HG02759 (cell line): ENCODE measurements around the gene ANTXR1.

Source experiments
- ATAC-seq: cut with Tn5 transposase; IDR thresholded peaks from one replicate; pipeline ENCODE4 v1.9.1; 2021; ENCODE audit warnings: mild to moderate bottlenecking, moderate library complexity; ENCODE audit not compliant: unreplicated experiment

Gene ANTXR1

GRCh38 chr2:69033461-69034095, 20.6 kb downstream of the ANTXR1 start:
- ATAC-seq, result no peak

- ATAC-seq, result no peak
Observed at GRCh38 chr2:69034122-69034521, 21.1 kb downstream of the ANTXR1 start.

DNA sequence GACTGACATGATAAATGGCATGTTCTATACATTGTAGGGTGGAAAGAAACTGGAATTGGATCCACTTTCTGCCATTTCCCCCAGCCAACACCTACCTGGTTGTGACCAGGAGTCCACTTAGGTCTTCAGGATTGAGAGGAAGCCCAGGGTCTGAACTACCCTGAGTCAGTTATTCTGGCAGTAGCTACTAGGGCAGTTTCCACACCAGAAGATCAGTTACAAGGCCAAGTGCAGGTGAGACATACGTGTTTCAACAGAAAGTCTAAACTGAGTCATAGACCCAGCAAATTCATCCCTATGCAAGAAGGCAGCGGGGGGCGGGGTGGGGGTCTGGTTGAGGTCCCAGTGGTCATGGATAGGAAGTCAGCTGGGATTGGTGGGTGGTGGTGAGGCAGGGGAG, 21.9 kb downstream of the ANTXR1 start:
- no peak for ATAC-seq

DNA sequence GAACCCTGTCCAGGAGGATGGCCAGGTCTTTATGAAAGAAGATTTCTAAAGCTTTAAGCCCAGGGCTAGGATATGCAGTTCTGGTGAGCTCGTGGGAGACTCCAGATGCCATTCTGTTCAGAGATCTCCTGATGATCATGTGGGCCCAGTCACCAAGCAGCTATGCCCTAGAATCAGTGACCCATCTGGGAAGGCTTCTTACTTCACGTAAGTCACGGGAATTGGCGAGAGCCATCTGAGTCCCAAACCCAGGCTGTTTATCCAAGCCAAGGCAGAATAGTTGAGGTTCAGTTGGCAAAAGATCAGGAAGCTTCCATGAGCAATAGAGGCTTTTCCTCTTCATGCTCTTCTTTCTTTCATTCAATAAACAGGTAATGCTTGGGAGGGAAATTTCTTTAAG, 23.9 kb downstream of the ANTXR1 start:
- no peak for ATAC-seq

GRCh38 chr2:69041214-69041613, 28.2 kb downstream of the ANTXR1 start:
- no peak for ATAC-seq

GRCh38 chr2:69043736-69044400, 30.9 kb downstream of the ANTXR1 start:
- no peak for ATAC-seq

GRCh38 chr2:69046221-69046662, 33.3 kb downstream of the ANTXR1 start:
- ATAC-seq, result no peak

GRCh38 chr2:69047625-69048145, 34.7 kb downstream of the ANTXR1 start:
- ATAC-seq, result no peak

GRCh38 chr2:69050802-69051201, 37.8 kb downstream of the ANTXR1 start:
- ATAC-seq, result no peak

DNA sequence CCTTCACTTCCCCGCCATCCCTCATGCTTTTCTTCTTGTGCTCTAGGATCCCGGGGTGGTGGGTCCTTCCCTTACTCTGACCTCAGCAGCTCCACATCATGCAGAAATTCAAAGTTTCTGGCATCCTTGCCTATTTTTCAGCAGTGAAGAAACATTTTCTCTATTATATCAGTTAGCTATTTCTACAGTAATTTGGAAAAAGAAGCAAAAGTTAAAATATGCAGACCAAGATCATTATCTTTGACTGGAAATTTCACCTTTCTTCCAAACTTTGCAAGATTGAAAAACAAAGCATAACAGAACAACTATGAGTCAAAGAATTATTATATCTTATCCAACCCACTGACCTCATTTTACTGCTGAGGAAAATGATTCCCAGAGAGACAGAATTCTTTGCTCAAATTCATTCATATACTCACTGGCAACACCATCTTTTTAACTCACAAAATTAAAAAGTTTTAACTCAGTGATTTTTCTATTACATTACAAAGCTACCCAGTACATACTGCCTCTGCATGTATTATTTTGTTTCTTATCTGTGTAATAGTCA, 40.5 kb downstream of the ANTXR1 start:
- ATAC-seq, result no peak

DNA sequence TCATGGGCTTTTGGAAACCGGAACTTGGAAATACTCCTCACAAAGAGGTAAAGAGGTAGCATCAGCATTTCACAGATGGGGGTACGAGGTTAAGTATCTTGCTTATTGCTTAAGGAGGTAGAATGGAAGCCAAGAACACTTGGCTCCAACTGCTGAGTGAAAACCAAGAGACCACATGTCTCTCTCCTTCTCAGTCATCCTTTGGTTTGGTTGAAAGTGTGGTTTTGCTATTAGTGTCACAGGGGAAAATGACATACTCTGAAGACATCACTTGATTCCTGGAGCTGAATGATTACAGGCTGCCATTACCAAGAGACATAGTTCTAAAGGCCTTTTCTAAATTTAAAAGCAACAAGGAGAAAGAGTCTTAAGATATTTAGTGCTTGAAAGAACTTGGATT, 41.5 kb downstream of the ANTXR1 start:
- ATAC-seq, result peak; percentile 74

DNA sequence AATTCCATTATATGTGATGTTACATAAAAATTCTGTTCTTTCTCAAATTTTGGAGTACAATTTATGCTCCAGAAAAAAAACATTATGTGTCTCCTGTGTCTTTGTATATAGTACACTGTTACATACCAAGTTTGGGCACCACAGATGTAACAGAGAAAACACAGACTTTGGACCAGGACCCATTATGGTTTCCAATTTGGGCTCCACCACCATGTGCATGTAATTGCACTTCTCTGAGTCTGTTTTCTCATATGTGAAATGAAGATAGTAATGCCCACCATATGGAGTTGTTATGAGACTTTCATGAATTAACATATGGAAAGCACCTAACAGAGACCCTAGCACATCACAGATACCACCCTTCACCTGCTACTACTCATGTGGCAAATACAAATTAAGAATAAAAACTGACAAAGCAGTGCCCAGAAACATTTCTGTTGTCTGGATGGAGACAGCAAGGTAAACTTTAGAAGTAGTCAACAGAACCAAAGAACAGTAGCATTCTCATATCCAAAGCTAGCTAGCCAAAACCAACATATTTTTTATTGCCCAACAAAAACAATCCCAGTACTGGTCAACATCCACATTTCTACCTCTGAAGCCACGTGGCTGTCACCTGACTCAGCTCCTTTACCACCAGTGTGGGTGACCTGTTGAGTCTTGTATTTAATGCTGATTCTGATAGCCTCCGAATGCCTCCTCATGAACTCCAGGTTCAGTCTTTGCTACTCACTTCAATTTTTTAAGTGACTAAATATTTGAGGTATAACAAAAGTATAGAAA, 42.9 kb downstream of the ANTXR1 start:
- no peak for ATAC-seq

GRCh38 chr2:69057660-69058059, 44.7 kb downstream of the ANTXR1 start:
- no peak for ATAC-seq

DNA sequence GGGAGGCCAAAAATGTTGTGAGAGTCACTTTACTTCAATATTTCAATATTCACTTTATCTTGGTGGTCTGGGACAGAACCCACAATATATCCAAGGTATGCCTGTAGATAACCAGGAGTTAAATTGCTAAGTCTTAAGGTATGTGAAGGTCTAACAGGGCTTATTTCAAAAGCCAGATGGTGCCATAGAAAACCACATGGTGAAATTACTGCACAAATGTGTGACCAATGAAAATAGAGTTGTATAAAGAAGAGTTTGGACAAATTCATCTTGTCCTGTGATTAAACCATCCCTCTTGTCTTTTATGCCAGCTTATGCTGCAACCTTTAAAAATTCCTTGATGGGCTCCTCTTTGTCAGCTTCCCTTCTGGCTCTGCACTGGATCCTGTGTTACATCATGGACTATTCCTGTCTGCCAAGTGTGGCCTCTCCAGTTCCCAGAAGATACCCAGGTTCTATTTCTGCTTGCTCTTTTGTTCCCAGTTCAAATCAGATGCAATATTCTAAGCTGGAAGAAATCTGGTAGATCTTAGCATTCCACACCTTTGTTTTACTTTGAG, 46.8 kb downstream of the ANTXR1 start:
- no peak for ATAC-seq

DNA sequence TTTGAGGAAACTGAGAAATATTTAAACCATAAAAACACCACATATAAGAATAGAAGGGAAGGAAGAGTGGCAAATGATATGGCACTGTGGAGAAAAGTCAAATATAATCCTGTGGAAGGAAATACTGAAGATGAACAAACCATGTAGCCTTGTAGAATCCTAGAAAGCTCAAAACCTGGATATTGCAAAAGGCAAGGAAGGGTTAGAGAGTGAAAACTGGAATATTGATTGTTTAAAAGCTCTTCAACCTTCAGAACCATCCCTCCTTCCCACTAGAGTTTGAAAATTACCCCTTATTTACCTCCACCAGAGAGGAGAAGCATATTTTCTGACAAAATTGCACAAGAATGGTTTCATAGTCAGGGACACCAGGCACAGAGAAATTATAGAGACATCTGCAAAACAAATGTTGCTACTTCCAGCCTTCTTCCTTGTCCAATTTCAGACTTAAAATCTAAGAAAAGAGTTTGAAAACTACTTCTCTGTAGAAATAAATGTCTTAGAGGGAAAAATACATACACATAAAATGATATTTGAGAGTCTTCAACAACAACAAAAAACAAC, 48.0 kb downstream of the ANTXR1 start:
- no peak for ATAC-seq

- no peak for ATAC-seq
Observed at GRCh38 chr2:69061525-69061924, 48.5 kb downstream of the ANTXR1 start.

GRCh38 chr2:69062307-69062962, 49.5 kb downstream of the ANTXR1 start:
- no peak for ATAC-seq

DNA sequence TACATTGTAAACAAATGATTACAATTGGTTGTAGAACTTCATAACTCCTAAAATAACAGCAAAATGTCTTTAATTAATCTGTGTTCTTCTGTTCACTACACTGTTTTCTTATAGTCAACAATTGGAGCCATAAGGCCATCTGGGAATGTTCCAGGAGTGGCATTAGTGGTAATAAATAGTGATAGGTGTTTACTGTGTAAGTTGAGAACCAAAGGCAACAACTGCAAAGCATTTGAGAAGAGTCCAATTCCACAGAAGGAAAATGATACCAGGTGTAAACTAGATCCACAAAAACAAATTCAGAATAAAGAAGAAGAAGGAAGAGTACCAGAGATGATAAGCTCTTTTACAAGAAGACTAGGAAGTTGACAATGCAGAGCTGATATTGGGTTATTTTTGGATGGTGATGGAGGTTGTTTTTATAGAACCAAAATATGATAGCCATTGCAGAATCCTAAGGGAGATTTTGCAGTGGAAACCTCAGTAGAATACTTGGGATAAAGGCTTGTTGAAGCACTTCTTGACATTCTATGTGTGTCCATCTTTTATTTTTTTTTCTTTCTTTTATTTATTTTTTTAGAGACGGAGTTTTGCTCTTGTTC, 52.9 kb downstream of the ANTXR1 start:
- ATAC-seq, result no peak

- no peak for ATAC-seq
Observed at GRCh38 chr2:69067026-69067630, 54.1 kb downstream of the ANTXR1 start.
